NCI-H2196 (cell line): Measurements from ENCODE around the gene SLC25A29.

Source experiments
- DNase-seq: peaks from one replicate; lab custom pipeline; 2025; ENCODE audit not compliant: unreplicated experiment; lab: John Stamatoyannopoulos, UW

SLC25A29 gene

GRCh38 chr14:100332797-100333196 lies 26.6 kb upstream of the SLC25A29 start:
- no peak for DNase-seq

- no peak for DNase-seq
These were observed 25.9 kb upstream of the SLC25A29 start for GRCh38 chr14:100332071-100332639.

DNA sequence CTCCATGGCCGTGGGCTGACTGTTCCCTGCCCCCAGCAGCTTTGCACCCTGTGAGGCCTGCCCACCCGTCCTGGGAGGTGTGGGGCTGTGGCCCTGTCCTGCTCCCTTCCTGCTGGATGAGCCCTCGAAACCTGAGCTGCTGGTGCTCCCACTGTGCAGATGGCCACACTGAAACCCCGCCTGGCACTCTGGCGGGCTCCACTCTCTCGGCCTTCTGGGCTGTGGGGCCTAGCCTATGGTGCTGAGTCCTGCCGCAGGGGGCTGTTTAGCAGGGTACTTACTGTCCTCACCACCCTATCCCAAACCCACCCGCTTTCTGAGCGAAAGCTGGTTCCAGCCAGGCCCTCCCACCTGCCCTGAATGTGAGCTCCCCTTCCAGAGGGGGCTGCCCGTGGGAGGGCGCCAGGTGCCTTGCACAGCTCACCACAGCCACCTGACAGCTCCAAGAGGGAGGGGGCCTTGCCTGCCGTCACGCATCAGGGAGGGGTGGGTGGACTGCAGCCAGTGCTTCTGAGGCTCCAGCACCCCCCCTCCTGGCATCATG lies 24.2 kb upstream of the SLC25A29 start:
- DNase-seq: no peak

- DNase-seq: no peak
These were observed 23.7 kb upstream of the SLC25A29 start for GRCh38 chr14:100330007-100330344.

- DNase-seq: no peak
These were observed 23.2 kb upstream of the SLC25A29 start for GRCh38 chr14:100329233-100330006.

- no peak for DNase-seq
These were observed 22.4 kb upstream of the SLC25A29 start for GRCh38 chr14:100328495-100329163.

DNA sequence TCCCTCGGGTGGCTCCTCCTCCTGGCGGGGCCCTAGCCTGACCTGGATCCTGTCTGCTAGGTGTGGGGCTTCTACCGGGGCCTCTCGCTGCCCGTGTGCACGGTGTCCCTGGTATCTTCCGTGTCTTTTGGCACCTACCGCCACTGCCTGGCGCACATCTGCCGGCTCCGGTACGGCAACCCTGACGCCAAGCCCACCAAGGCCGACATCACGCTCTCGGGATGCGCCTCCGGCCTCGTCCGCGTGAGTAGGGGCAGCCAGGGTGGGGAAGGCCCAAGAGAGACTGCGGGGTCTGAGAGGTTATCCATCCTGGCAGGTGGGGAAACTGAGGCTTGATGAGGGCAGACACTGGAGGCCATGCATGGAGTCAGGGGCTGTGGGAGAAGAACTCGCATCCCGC lies 20.9 kb upstream of the SLC25A29 start:
- no peak for DNase-seq

- no peak for DNase-seq
These were observed 19.7 kb upstream of the SLC25A29 start for GRCh38 chr14:100325958-100326357.

DNA sequence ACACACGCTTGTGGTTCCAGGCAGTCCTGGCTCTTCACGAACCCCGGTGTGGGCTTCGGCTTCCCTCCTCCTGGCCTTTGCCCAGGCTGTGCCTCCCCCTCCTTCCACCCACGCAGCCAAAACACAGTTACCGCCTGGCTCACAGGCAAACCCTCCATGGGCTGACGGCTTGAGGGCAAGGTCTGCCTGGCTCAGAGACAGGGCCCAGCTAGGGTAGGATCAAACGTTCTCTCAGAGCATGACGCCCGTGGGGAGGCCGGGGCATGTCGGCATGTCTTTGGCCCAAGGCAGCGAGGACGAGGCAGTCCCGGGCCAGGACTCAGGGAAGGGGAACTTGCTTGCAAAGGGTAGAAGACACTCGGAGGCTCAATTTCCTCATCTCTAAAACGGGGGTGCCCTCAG lies 19.0 kb upstream of the SLC25A29 start:
- no peak for DNase-seq

GRCh38 chr14:100323942-100324307 lies 17.7 kb upstream of the SLC25A29 start:
- no peak for DNase-seq

- DNase-seq: no peak
These were observed 17.1 kb upstream of the SLC25A29 start, which contains the start of gene SLC25A47 for GRCh38 chr14:100323121-100323941. TSS of gene SLC25A47 (plus strand) at chr14:100323339. CDS start at chr14:100323415, 76 bp downstream.

GRCh38 chr14:100322138-100322957 lies 16.1 kb upstream of the SLC25A29 start:
- DNase-seq: no peak

- DNase-seq: no peak
These were observed 15.4 kb upstream of the SLC25A29 start for GRCh38 chr14:100321473-100322137.

GRCh38 chr14:100320157-100320856 lies 14.1 kb upstream of the SLC25A29 start:
- no peak for DNase-seq

DNA sequence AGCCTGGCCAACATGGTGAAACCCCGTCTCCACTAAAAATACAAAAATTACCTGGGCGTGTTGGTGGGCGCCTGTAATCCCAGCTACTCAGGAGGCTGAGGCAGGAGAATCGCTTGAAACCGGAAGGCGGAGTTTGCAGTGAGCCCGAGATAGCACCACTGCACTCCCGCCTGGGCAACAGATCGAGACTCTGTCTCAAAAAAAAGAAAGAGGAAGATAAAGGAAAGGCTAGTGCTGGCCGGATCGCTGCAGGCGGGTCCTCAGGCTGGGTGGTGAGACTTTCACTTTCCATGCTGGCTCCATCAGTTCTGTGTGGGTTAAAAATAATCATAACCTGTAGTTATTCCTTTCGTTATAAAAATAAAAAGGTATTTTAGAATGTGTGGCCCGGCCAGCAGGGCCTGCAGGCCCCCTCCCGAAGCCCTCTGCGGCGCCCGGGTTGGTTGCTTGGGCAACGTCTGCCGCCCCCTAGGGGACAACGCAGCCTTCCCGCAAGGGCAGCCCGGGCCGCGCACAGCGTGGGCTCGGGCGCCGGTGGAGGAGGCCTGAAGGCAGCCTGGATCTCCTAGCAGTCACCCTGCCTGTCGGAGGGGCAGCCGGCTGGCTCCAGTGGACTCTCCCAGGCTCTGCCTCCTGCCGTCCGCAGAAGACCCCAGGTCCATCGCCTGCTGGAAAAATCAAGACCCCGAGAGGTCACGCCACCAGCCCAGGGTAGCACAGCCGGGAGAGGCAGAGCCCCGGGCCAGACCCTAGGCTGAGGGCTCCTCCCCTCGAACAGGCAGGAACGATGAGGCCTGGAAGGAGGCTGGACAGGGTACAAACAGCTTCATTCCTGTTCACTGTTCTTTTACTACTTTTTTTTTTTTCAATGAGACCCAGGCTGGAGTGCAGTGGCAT lies 11.9 kb upstream of the SLC25A29 start:
- no peak for DNase-seq

DNA sequence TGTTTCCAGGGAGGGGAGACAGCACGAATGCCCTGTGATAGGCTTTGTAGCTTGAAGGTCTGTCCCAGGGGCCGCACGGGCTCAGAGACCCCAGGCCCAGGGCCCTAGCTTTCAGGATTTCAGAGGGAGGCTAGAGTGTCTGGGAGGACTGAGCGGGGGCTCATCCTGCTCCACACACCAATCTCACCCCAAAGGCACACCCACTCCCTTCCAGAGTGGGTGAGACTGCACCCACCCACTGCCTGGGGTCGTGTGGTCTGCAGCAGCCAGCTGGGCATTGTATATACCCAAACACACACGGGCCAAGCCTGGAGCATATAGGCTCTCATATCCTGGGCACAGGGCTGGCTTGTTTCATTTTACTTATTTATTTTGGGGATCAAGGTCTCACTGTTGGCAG lies 11.1 kb upstream of the SLC25A29 start:
- no peak for DNase-seq

- no peak for DNase-seq
These were observed 8.5 kb upstream of the SLC25A29 start for GRCh38 chr14:100314724-100315123.
